GM18519 (cell line): Measurements from ENCODE around the gene CFC1.
"Not testable (repeated sequence)": the region's sequence is repeated elsewhere in the genome, so short reads cannot be mapped to it uniquely, and the experiment has no call there.

Experiments used
- ATAC-seq: cut with Tn5 transposase; IDR thresholded peaks from one replicate; pipeline ENCODE4 v1.9.1; 2021; ENCODE audit warnings: mild to moderate bottlenecking, moderate library complexity; ENCODE audit not compliant: unreplicated experiment, low FRiP score

CFC1 gene

GRCh38 chr2:130599393-130599792, at the start of gene CFC1:
CFC1 (minus strand) TSS chr2:130599575; CDS start chr2:130599287, 288 bp downstream.
- ATAC-seq = not testable (repeated sequence)

- not testable (repeated sequence) for ATAC-seq
Measured at GRCh38 chr2:130641688-130642087, 42.3 kb upstream of the CFC1 start.

DNA sequence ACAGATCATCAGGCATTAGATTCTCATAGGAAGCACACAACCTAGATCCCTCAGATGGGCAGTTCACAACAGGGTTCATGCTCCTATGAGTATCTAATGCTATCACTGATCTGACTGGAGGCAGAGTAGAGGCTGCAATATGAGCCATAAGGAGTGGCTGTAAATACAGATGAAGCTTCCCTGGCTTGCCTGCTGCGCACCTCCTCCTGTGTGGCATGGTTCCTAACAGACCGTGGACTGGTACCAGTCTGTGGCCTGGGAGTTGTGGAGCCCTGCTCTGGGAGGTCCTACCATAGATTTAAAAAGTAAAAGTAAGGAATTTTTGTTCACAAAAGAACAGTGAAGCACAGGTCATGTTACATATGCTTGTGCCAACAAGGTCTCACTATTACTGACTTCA, 39.6 kb upstream of the CFC1 start:
- not testable (repeated sequence) for ATAC-seq

DNA sequence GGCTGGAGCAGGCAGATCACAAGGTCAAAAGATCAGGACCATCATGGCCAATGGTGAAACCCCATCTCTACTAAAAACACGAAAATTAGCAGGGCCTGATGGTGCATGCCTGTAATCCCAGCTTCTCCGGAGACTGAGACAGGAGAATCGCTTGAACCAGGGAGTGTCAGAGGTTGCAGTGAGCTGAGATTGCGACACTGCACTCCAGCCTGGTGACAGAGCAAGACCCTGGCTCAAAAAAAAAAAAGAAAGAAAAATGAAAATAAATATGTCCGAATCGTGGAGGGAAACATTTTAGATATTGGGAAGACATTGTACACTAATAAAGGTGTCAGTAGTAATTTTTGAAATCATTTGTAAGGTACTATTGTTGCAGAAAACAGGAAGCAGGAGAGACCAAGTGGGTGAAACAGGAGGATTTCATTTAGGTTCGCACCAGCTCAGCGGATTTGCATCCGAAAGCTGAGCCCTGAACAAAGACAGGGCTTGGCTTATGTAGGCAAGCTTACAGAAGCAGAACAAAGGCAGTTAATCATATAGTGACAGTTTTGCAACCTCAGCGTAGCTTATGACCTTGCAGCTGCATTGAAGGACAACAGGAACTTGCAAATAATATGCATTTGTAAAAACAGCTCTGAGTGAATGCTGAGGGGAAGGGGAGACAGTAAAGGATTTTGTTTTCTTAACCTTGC, 29.6 kb upstream of the CFC1 start:
- ATAC-seq = not testable (repeated sequence)

DNA sequence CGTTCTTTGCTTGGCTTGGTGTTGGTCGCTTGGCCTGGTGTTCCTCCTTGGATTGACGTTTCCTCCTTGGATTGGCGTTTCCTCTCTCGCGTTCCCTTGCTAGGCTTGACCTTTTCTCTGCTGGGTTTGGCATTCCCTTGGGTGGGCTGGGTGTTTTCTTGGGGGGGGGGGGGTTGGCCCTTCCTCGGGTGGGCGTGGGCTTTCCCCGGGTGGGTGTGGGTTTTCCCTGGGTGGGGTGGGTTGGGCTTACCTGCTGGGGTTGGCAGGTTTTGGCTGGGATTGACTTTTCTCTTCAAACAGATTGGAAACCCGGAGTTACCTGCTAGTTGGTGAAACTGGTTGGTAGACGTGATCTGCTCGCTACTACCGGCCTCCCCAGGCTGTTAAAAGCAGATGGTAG, 11.8 kb upstream of the CFC1 start, which contains the start of gene POTEJ:
Gene POTEJ, plus strand, starts transcription at position 301 of the 400 bp plus-strand sequence. Its CDS starts 93 bp downstream, at position 394.
- not testable (repeated sequence) for ATAC-seq

DNA sequence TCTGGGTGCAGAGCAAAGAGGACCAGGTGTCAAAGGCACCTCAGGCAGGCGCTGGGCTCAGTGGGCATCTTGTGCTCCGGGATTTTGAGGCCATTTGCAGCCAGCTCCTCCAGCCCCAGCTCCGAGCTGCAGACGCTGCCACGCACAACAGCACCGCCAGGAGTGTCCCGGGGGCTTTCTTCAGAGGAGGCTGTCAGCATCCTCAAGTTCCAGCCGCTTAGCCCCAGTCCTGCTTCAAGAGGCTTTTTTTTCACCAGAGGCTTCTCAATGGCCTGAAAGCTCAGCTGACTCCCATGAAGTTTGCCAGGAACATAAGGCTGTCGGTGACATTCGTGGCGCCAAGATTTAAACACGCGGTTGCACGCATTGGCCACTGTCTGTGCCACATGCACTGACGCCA, 11.1 kb upstream of the CFC1 start:
- not testable (repeated sequence) for ATAC-seq

- ATAC-seq = not testable (repeated sequence)
Measured at GRCh38 chr2:130609002-130609920, 9.9 kb upstream of the CFC1 start.

- ATAC-seq = not testable (repeated sequence)
Measured at GRCh38 chr2:130608276-130609001, 9.1 kb upstream of the CFC1 start.

GRCh38 chr2:130601648-130602302, 2.4 kb upstream of the CFC1 start:
- ATAC-seq = not testable (repeated sequence)

- not testable (repeated sequence) for ATAC-seq
Measured at GRCh38 chr2:130599926-130600325, 551 bp upstream of the CFC1 start.

GRCh38 chr2:130598463-130598862, 912 bp downstream of the CFC1 start:
- not testable (repeated sequence) for ATAC-seq

DNA sequence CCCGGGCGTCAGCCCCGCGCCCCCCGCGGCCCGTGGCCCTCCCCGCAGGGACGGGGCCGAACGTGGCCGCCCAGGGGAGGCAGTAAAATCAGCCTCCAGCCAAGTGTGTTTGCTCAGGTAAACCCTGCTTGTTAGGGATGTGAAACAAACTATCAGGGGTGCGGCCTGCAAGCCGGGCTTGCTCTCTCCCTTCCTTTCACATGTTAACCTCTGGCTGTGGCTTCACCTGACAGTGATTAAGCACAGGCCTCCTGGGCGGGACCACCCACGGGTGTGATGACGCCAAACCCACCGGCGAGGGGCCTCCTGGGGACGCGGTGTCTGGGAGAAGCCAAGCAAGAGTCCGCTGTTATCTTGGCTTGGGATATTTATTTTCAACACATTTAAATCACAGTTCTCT, 1.4 kb downstream of the CFC1 start:
- not testable (repeated sequence) for ATAC-seq

DNA sequence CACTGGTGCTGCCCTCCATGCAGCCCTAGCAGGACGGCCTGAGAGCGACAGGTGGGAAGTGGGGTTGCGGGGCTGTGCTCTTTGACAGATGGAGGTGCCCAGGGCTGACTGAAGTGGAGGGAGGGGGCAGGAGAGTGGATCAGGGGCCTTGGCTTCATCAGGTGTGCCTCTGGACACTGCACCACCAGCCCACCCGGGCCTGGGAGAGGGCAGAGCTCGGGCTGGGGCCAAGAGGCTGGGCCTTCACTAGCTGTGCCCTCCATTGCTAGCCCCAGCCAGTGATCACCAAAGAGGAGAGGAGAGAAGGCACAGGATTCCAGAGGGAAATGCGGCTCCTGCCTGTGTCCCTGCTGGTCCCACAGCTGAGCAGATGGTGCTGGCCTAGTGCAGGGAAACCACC, 2.6 kb downstream of the CFC1 start:
- not testable (repeated sequence) for ATAC-seq

DNA sequence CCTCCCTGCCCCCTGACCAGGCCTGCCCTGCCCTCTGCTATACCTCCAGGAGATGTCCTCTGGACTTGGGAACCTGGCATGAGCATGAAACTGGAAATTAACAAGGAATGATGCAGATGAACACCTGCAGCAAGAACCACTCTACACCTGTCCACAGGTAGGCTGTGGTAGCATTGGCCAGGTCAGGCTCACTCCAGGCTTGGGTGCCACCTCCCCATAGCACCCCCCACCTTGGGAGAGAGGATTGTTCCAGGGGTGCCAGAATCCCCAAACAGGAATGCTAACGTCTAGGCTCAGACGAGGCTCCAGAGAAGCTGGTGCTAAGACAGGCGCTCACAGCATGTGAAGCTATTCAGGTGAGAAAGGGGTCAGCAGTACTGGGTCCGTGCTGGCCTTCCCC, 5.4 kb downstream of the CFC1 start:
- ATAC-seq = not testable (repeated sequence)

DNA sequence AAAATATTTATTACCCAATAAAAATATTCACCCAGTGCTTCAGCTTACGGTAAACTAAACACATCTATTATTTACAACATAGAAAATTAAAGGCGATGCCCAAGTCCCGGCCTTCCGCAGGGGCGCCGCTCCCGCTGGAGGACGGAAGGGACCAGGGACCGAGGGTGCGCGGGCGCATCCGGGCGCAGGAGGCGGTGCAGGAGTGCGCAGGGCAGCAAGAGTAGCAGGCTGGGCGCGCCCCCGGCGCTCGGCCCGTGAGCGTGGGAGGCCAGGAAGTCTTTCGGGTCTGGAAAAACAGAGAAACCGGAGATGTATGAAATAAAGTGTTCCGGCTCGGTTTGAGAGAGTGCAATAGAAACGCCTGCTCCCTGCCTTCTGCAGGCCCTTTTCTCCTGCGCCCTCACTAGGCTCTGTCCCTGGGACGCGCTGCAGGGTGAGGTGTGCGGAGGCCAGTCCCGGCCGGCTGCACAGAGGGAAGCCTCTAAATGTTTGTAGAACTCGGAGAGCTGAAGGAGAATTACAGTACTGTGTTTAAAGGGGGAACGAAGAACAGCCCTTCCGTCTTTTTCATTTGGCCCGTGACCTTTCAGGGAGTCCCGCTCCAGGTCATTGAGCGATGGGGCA, 6.5 kb downstream of the CFC1 start:
- not testable (repeated sequence) for ATAC-seq

DNA sequence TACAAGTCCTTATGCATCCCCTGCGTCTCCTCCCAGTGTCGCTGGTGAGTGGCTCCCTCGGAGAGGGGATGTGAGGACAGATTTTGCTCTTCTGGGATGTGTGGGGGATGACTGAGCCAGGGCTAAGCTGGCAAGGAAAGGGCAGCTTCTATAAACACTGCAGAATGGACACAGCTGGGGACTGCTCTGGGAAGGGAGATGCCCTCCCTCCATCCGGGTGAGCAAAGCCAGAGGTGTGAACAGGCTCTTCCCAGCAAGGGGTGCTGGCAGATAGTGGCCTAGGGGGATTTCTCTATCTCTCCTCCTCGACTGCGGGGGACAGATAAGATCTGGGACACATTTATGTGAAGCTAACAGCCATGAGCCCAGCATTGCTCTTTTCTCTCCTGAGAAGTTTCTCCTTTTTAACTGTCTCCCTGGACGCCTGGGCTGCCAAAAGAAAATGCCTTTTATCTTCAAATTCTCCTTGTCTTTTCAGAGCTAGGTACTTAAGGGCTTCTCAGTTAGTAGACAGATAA, 8.5 kb downstream of the CFC1 start:
- ATAC-seq = not testable (repeated sequence)

- ATAC-seq = not testable (repeated sequence)
Measured at GRCh38 chr2:130590170-130590841, 9.1 kb downstream of the CFC1 start.

DNA sequence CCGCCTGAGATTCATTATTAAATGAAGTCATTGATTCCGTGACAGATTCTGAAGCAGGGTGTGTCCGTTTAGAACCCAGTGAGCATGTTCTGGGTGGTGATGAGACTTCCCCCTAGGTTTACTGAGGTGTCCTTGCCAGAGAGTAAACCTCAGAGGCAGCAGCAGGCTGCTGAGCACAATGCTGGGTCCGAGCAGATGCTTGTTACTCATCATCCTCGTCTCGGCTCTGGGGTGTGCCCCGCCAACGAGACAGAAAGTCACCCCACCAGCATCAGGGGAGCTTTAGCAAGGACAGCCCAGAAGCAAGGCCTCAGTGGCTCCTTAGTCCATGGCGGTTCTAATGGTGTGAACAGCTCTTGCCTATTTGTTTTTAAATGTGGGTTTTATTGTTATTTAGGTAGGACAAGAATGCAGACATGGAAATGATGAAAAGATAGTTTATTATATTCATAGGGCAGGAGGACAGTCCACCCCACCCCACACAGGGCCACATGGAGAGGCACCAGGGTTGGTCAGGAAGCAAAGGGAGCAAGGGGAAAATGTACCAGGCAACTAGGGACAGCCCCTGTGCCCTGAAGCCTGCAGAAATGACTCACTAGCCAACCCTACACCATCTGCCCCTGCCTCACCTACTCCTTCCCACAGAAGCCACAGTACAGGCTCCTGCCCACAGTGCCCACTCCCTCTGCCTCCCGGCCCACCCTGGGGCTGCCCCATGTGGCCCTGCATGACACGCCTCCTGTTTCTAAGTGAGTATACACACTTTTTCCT, 10.5 kb downstream of the CFC1 start:
- not testable (repeated sequence) for ATAC-seq
